Stimulated activated CD4-positive, alpha-beta T cell treated with anti-CD3 and anti-CD28 coated beads, Interleukin-4, amount 100 ng/mL, for 4 hours (primary cell): ENCODE data around the gene PPP1R37.

Experiments
- DNase-seq, 2 experiments: peaks; one replicate each; pipeline ENCODE4 v3.0.0-alpha.2; 2020

The PPP1R37 gene

GRCh38 chr19:45140533-45140932 lies 47.6 kb downstream of the PPP1R37 start:
- no peak for DNase-seq

GRCh38 chr19:45141203-45141900 lies 48.4 kb downstream of the PPP1R37 start:
- no peak for DNase-seq

GRCh38 chr19:45142016-45142725 lies 49.2 kb downstream of the PPP1R37 start:
- DNase-seq, result no peak

- DNase-seq, result no peak
These were observed 49.7 kb downstream of the PPP1R37 start for GRCh38 chr19:45142726-45143110.

- DNase-seq, result no peak
These were observed 51.7 kb downstream of the PPP1R37 start for GRCh38 chr19:45144431-45145269.

- DNase-seq, result no peak
These were observed 52.6 kb downstream of the PPP1R37 start for GRCh38 chr19:45145270-45146189.

GRCh38 chr19:45146251-45146650 lies 53.3 kb downstream of the PPP1R37 start:
- DNase-seq, result no peak

- DNase-seq, result no peak
These were observed 53.8 kb downstream of the PPP1R37 start for GRCh38 chr19:45146741-45147205.

GRCh38 chr19:45147835-45148676 lies 55.1 kb downstream of the PPP1R37 start:
- DNase-seq, result no peak

GRCh38 chr19:45149129-45149528 lies 56.1 kb downstream of the PPP1R37 start:
- DNase-seq, result no peak

GRCh38 chr19:45150180-45150579 lies 57.2 kb downstream of the PPP1R37 start:
- DNase-seq, result no peak

- no peak for DNase-seq
These were observed 57.8 kb downstream of the PPP1R37 start for GRCh38 chr19:45150751-45151281.

GRCh38 chr19:45151320-45151719 lies 58.3 kb downstream of the PPP1R37 start:
- no peak for DNase-seq

GRCh38 chr19:45151821-45152503 lies 59.0 kb downstream of the PPP1R37 start:
- no peak for DNase-seq

GRCh38 chr19:45152504-45153338 lies 59.7 kb downstream of the PPP1R37 start:
- DNase-seq, result peak; percentile 34 to 58

GRCh38 chr19:45153339-45154063 lies 60.5 kb downstream of the PPP1R37 start:
- peak; percentile 34 to 51 for DNase-seq

- DNase-seq, result no peak
These were observed 61.3 kb downstream of the PPP1R37 start for GRCh38 chr19:45154064-45154827.
